Retinal pigment epithelial cell (primary cell): ENCODE results near the gene SCNN1A.
A peak's percentile ranks its signal among the peaks of the same experiment; 100 is the strongest.
"Not testable (repeated sequence)": the region's sequence is repeated elsewhere in the genome, so short reads cannot be mapped to it uniquely, and the experiment has no call there.

Experiments used
- DNase-seq: peaks from one replicate; pipeline ENCODE4 v3.0.0-alpha.2; 2010; ENCODE audit warnings: low read depth
- H3K4me3 ChIP-seq: 2 replicates; pipeline ENCODE4 v1.5.1; 2011; ENCODE audit warnings: mild to moderate bottlenecking, low read length, control low read depth, moderate library complexity
- CTCF ChIP-seq: conservative IDR thresholded peaks from 2 replicates; pipeline ENCODE4 v1.5.1; 2011; ENCODE audit warnings: low read depth, low read length, control low read depth, inconsistent platforms

The SCNN1A gene

GRCh38 chr12:6345319-6346091 lies 29.9 kb downstream of the SCNN1A start:
- H3K4me3 ChIP-seq: no peak overlapping the region
- DNase-seq: peak; percentile 99
- no peak for TF ChIP-seq CTCF

DNA sequence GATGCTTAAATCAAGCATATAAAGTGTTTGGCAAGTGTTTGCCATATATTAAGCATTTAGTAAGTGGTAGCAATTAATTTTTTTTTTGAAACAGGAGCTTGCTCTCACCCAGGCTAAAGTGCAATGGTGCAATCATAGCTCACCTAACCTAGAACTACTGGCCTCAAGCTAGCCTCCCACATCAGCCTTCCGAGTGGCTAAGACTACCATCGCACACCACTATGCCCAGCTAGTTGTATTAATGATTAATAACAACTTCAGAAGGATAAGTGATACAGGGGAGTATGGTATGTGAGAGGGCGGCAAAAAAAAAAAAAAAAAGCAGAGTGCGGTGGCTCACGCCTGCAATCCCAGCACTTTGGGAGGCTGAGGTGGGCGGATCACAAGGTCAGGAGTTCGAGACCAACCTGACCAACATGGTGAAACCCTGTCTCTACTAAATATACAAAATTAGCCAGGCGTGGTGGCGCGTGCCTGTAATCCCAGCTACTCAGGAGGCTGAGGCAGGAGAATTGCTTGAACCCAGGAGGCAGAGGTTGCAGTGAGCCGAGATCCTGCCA lies 31.2 kb downstream of the SCNN1A start:
- not testable (repeated sequence) for H3K4me3 ChIP-seq, DNase-seq

- TF ChIP-seq CTCF: no peak
- DNase-seq: no peak
- no peak overlapping the region for H3K4me3 ChIP-seq
Observed at GRCh38 chr12:6343518-6343917, 31.8 kb downstream of the SCNN1A start.

DNA sequence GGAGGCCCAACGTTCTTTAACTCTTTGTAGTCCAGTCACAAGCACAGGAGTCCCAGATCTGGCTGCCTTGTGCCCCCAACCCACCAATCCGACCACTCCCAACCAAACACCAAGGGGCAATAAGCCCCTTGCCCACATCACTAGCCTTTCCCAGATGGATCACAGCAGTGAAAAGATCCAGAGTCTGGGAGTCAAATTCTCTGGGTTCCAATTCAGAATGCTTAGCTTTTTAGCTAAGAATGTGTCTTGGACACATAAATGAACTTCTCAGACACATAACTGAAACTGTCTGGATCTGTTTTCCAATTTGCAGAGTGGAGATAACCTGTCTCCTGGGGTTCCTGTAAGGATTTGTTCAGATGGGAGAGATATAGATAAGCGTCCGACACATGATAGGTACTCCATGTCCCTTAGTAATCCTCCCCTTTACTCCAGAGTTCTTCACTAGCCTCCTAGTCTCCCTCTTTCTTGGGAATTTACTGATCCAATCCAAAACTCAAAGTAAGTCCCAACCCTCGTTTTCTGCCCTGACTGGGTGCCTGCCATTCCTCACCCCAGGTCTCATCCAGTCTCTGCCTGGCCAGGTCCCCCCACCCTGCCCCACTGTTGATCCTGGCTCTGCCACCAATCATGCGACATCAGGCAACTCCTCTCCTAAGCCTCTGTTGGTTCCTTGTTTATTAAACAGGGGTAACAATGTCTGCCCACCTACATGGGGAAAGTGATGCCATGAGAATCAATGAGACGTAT lies 33.0 kb downstream of the SCNN1A start:
- no peak for TF ChIP-seq CTCF
- H3K4me3 ChIP-seq: peak overlapping the region; percentile 95
- no peak for DNase-seq

DNA sequence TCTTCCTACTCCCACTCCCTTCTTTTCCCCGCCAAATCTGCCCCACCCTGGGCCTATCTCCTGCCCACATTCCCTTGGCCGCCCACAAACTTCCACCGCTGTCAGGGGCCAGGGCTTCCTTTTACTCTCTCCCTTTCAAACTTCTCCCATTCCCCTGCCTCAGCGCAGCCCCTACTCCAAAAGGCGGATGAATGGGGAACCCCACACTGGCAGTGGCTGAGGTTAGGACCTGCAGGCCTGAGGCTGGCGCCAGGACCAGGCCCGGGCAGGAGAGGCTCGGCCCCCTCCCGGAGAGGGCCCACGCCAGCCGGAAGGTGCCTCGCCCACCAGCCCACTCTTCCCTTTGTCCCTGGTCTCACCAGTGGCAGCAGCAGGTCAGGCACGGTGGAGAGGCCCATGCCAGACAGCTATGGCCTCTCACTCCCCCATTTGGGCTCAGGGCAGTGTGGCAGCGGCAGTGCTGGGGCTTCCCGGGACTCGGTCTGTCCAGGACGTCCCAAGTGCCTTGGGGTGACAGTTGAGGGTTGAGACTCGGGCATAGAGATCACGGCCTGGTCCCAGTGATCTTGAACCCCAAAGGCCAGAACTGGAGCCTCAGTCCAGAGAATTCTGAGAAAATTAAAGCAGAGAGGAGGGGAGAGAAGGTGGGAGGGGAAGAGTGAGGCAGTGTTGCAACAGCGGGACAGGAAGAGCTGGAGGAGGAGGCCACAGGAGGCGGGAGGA lies 33.8 kb downstream of the SCNN1A start, which contains the start of gene TNFRSF1A:
TNFRSF1A (minus strand) TSS at position 660 of the 723 bp plus-strand sequence; CDS start at position 398, 262 bp downstream.
- no peak for DNase-seq
- peak within 1 kb of the TSS; percentile 95 for H3K4me3 ChIP-seq
- no peak for TF ChIP-seq CTCF

- no peak for TF ChIP-seq CTCF
- H3K4me3 ChIP-seq: peak overlapping the region; percentile 95
- DNase-seq: no peak
Observed at GRCh38 chr12:6340745-6341416, 34.5 kb downstream of the SCNN1A start.
